Upper lobe of right lung (tissue), 1 donor: ENCODE results near the gene PKIB. TPM values are rescaled to one million over a fixed set of nuclear protein-coding genes. Genes with fewer than 3 reads are reported as not detected.

Source experiments
- ATAC-seq: fragments of 200-7000 bp; cut with Tn5 transposase; one replicate; pipeline ENCODE4 v1.9.1; 2020; ENCODE audit warnings: mild to moderate bottlenecking, moderate library complexity
- DNase-seq: peaks from one replicate; pipeline ENCODE4 v3.0.0-alpha.2; 2020
- H3K27ac ChIP-seq: fragments of 200-600 bp; one replicate; pipeline ENCODE4 v1.8.0; 2022
- H3K27me3 ChIP-seq: fragments of 200-600 bp; one replicate; pipeline ENCODE4 v1.8.0; 2022; ENCODE audit warnings: mild to moderate bottlenecking
- H3K36me3 ChIP-seq: fragments of 200-600 bp; one replicate; pipeline ENCODE4 v1.8.0; 2022
- H3K4me1 ChIP-seq: fragments of 200-600 bp; one replicate; pipeline ENCODE4 v1.8.0; 2022
- H3K4me3 ChIP-seq: fragments of 200-600 bp; one replicate; pipeline ENCODE4 v1.8.0; 2022; ENCODE audit warnings: mild to moderate bottlenecking
- H3K9me3 ChIP-seq: fragments of 200-600 bp; one replicate; pipeline ENCODE4 v1.8.0; 2022
- intact Hi-C: fragments of 100-400 bp; cut with DNase I; formaldehyde crosslinking; loops from one replicate; pipeline ENCODE4 v1.11.0; 2022
- total RNA-seq: library from RNA; stranded (reverse); fragmentation: NEBNext Ultra II Directional; extraction: Animal tissue kit (Norgen Biotek cat#: 25700); gene quantifications from one replicate; pipeline ENCODE4 v1.2.1, GENCODE V29; 2021
- TF ChIP-seq, protein P1 (sequence below): fragments of 200-600 bp; IDR thresholded peaks from one replicate; pipeline ENCODE4 v1.8.0; 2022; ENCODE audit warnings: antibody characterized with exemption
- donor health status: DM: no; HTN: yes; CAD: no; lungs with severe emphysema.

PKIB gene
- total RNA-seq, 1 donor from 2014 or later, result 2.1 TPM

DNA sequence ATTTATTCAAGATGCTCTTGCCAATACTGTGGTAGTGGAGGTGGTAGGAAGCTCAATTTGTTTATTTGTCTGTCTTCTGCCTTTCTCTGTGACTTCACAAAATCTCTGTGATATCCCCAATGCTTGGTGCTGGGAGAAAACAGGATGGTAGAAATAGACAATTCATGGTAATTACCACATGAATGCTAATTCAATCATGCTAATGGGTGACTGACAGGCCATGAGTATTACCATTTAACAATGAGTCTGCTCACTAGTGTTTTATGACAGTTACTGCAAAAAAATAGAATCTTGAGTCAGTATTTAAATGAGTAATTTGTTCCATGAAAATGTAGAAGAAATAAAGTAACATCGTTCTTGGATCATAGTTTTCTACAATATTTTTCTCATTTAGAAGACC lies 117.0 kb downstream of the PKIB start:
- DNase-seq (no peak), ATAC-seq (no peak)
- Histone ChIP-seq H3K4me3 (no peak overlapping the region), H3K36me3 (no peaks in the 10 kb centered on the region), H3K27me3 (no peaks in the 10 kb centered on the region), H3K4me1 (no peaks in the 10 kb centered on the region), H3K27ac (no peak overlapping the region), H3K9me3 (no peaks in the 10 kb centered on the region)
- TF ChIP-seq, protein P1, sequence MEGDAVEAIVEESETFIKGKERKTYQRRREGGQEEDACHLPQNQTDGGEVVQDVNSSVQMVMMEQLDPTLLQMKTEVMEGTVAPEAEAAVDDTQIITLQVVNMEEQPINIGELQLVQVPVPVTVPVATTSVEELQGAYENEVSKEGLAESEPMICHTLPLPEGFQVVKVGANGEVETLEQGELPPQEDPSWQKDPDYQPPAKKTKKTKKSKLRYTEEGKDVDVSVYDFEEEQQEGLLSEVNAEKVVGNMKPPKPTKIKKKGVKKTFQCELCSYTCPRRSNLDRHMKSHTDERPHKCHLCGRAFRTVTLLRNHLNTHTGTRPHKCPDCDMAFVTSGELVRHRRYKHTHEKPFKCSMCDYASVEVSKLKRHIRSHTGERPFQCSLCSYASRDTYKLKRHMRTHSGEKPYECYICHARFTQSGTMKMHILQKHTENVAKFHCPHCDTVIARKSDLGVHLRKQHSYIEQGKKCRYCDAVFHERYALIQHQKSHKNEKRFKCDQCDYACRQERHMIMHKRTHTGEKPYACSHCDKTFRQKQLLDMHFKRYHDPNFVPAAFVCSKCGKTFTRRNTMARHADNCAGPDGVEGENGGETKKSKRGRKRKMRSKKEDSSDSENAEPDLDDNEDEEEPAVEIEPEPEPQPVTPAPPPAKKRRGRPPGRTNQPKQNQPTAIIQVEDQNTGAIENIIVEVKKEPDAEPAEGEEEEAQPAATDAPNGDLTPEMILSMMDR, result no peak
- intact Hi-C loops, result no loop called here

DNA sequence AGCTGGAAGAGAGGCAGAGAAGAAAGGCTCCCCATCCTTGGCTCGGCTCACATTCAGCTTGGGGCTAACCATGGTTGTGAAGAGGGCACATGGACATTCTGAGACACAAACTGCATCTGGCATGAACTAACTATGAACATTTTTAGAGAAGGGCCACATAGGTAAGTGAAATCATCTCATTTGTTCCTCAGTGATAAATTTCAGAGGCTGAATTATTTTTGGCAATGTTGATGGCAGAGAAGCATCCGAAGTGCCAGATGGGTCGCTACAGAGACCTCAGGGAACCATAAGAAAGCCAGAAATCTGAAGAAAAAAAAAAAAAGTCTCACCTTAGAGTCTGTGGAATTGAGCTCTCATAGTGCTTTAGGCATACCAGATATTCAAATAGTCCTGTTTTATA lies 120.1 kb downstream of the PKIB start:
- Histone ChIP-seq H3K27me3 (no peaks in the 10 kb centered on the region), H3K4me1 (peaks cover under 1% of the 10 kb centered on the region), H3K9me3 (no peaks in the 10 kb centered on the region), H3K4me3 (no peak overlapping the region), H3K36me3 (no peaks in the 10 kb centered on the region), H3K27ac (no peak overlapping the region)
- no peak for ATAC-seq
- intact Hi-C loops, result no loop called here
- DNase-seq, result no peak
- TF ChIP-seq, protein P1, result no peak

DNA sequence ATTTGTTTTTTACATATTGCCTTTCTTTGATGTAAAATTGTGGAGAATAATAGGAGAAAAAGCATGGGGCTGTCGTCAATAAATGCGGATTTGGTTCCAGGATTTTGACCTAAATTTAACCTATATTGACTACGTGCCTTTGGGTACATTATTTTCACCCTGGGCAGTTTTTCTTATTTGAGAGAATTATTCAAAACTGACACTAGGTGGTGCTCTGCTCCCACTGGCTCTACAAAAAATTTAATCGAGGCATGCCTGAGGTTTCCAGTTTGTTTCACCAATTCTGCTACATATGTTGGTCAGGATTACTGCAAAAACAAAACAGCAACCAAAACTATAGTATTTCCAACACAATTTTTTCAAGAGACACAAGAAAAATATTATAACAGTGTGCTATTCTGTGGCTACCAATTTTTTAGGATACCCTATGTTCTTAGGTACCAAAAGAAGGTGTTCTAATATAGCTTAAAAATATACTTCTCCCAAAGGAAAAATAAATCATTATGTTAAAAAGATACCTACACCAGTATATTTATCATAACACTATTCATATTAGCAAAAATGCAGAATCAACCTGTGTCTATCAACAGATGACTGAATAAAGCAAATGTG lies 120.7 kb downstream of the PKIB start:
- H3K27me3 ChIP-seq, result no peaks in the 10 kb centered on the region
- intact Hi-C loops, result no loop called here
- H3K9me3 ChIP-seq, result no peaks in the 10 kb centered on the region
- H3K4me1 ChIP-seq, result peaks cover 3% of the 10 kb centered on the region
- DNase-seq (no peak), ATAC-seq (peak; percentile 71)
- H3K4me3 ChIP-seq, result no peak overlapping the region
- no peak overlapping the region for H3K27ac ChIP-seq
- TF ChIP-seq, protein P1, result peak; percentile 76
- H3K36me3 ChIP-seq, result no peaks in the 10 kb centered on the region

DNA sequence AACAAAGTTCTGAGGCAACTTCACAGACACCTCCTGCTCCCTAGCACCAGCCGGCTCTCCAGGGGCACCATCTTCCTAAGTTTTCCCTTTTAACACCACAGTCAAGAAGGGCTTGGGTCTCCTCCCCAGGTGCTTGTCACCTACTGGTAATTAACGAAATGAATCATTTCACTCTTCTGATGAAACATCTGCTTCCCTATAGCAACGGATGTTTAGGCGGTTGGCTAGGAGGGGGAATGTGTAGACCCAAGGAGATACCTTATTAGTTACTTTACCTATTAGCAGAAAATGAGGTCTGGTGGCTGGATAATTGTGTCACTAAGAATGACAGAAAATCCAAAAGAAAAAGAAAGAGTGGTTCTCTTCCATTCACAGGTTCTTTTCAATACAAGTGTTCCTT lies 123.1 kb downstream of the PKIB start:
- TF ChIP-seq, protein P1, result no peak
- DNase-seq (no peak), ATAC-seq (no peak)
- intact Hi-C loops, result no loop called here
- Histone ChIP-seq H3K27me3 (no peaks in the 10 kb centered on the region), H3K4me1 (peaks cover 3% of the 10 kb centered on the region), H3K36me3 (no peaks in the 10 kb centered on the region), H3K4me3 (no peak overlapping the region), H3K9me3 (no peaks in the 10 kb centered on the region), H3K27ac (no peak overlapping the region)

DNA sequence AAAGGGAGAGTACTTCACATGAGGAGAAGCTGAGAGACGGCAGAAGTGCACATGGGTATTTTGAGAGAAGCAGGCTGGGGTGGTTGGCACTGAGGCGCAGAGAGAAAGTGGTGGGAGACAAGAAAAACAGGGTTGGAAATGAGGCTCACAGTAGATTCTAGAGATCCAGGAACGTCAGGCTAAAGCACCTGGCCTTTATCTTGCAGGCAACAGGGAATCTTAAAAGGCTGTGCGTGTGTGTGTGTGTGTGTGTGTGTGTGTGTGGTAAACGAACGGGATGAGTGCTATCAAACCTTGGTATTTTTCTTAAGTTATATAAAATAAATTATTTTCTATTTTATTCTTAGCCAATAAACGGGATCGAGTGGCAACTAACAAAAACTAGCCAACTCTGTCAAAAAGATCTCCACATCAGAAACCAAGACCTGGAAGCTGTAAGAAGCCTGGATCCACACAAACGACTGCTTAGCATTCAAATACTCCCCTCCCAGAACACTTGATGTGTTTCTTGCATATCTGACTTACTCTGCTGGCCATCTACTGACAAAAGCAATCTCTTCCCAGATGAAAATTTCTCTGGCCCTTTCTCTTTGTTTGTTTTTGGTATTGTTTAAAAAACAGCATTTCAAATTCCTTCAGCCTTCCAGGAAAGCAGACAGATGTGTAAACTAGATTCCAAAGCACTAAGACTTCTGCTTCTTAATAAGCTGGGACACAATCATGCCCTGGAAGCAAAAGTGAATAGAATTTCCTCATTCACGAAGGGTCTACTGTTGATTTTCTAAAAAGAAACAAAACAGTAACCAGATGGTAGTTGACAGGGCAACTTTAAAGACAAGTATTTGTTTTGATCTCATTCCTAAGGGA lies 124.6 kb downstream of the PKIB start:
- ATAC-seq, result no peak
- no peaks in the 10 kb centered on the region for H3K36me3 ChIP-seq
- intact Hi-C loops, result no loop called here
- H3K9me3 ChIP-seq, result no peaks in the 10 kb centered on the region
- DNase-seq, result no peak
- TF ChIP-seq, protein P1, result no peak
- peaks cover 3% of the 10 kb centered on the region for H3K4me1 ChIP-seq
- H3K27me3 ChIP-seq, result no peaks in the 10 kb centered on the region
- no peak overlapping the region for H3K27ac ChIP-seq
- H3K4me3 ChIP-seq, result no peak overlapping the region
